Colonic mucosa (tissue), 4 donors: Measurements from ENCODE around the gene NUP93. TPM values are rescaled to one million over a fixed set of nuclear protein-coding genes. Genes with fewer than 3 reads are reported as not detected.
"Not testable (repeated sequence)": the region's sequence is repeated elsewhere in the genome, so short reads cannot be mapped to it uniquely, and the experiment has no call there.

Experiments
- DNase-seq: peaks from one replicate; pipeline ENCODE4 v3.0.0-alpha.2; 2020
- H3K27ac ChIP-seq: fragments of 200-600 bp; one replicate; pipeline ENCODE4 v1.8.0; 2021
- H3K27me3 ChIP-seq: fragments of 200-600 bp; one replicate; pipeline ENCODE4 v1.8.0; 2021
- H3K36me3 ChIP-seq: fragments of 200-600 bp; one replicate; pipeline ENCODE4 v1.8.0; 2021
- H3K4me1 ChIP-seq: fragments of 200-600 bp; one replicate; pipeline ENCODE4 v1.8.0; 2021; ENCODE audit warnings: mild to moderate bottlenecking
- H3K4me3 ChIP-seq: fragments of 200-600 bp; one replicate; pipeline ENCODE4 v1.8.0; 2021
- H3K9ac ChIP-seq, 2 donors: one replicate each; pipeline ENCODE4 v1.7.0; 2013; ENCODE audit warnings: control low read depth in 2 of 2, low read depth in 2 of 2, low read length in 2 of 2
- H3K9me3 ChIP-seq: fragments of 200-600 bp; one replicate; pipeline ENCODE4 v1.8.0; 2021
- intact Hi-C: fragments of 100-400 bp; cut with DNase I; formaldehyde crosslinking; loops from one replicate; pipeline ENCODE4 v1.14.1; 2022
- total RNA-seq, 2 donors: library from RNA; stranded (reverse); fragmentation: NEBNext Ultra II Directional in 1 of 2; extraction: Animal tissue kit (Norgen Biotek cat#: 25700) in 1 of 2; gene quantifications; one replicate each; pipeline ENCODE4 v1.2.1, GENCODE V29; 2021
- TF ChIP-seq, protein P1 (sequence below): fragments of 200-600 bp; IDR thresholded peaks from one replicate; pipeline ENCODE4 v1.8.0; 2022; ENCODE audit warnings: antibody characterized with exemption, mild to moderate bottlenecking
- donor health status: healthy.
- donor health status: DM: no; HTN: no; CAD: no.
- donor health status: DM: no; HTN: no; CAD: no.

The NUP93 gene
- total RNA-seq, 2 donors from 2014 or later, result 33.0 to 79.2 TPM

- TF ChIP-seq, protein P1, sequence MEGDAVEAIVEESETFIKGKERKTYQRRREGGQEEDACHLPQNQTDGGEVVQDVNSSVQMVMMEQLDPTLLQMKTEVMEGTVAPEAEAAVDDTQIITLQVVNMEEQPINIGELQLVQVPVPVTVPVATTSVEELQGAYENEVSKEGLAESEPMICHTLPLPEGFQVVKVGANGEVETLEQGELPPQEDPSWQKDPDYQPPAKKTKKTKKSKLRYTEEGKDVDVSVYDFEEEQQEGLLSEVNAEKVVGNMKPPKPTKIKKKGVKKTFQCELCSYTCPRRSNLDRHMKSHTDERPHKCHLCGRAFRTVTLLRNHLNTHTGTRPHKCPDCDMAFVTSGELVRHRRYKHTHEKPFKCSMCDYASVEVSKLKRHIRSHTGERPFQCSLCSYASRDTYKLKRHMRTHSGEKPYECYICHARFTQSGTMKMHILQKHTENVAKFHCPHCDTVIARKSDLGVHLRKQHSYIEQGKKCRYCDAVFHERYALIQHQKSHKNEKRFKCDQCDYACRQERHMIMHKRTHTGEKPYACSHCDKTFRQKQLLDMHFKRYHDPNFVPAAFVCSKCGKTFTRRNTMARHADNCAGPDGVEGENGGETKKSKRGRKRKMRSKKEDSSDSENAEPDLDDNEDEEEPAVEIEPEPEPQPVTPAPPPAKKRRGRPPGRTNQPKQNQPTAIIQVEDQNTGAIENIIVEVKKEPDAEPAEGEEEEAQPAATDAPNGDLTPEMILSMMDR, result no peak
- H3K27ac ChIP-seq, result no peak overlapping the region
- intact Hi-C loops, result no loop called here
- no peaks in the 10 kb centered on the region for H3K9me3 ChIP-seq
- no peak overlapping the region for H3K4me3 ChIP-seq
- no peaks in the 10 kb centered on the region for H3K36me3 ChIP-seq
- no peaks in the 10 kb centered on the region for H3K27me3 ChIP-seq
- H3K9ac ChIP-seq, result no peak overlapping the region
- no peaks in the 10 kb centered on the region for H3K4me1 ChIP-seq
- no peak for DNase-seq
Observed at GRCh38 chr16:56710181-56710737, 19.7 kb upstream of the NUP93 start.

GRCh38 chr16:56711862-56712261 lies 18.1 kb upstream of the NUP93 start:
- no peak for DNase-seq
- H3K4me3 ChIP-seq, result no peak overlapping the region
- no peaks in the 10 kb centered on the region for H3K36me3 ChIP-seq
- H3K9ac ChIP-seq, result no peak overlapping the region
- TF ChIP-seq, protein P1, result no peak
- no peak overlapping the region for H3K27ac ChIP-seq
- no peaks in the 10 kb centered on the region for H3K4me1 ChIP-seq
- H3K9me3 ChIP-seq, result no peaks in the 10 kb centered on the region
- intact Hi-C loops, result no loop called here
- no peaks in the 10 kb centered on the region for H3K27me3 ChIP-seq

GRCh38 chr16:56713794-56714193 lies 16.1 kb upstream of the NUP93 start:
- H3K4me3 ChIP-seq, result no peak overlapping the region
- intact Hi-C loops, result no loop called here
- TF ChIP-seq, protein P1, result no peak

GRCh38 chr16:56715126-56715525 lies 14.8 kb upstream of the NUP93 start:
- Histone ChIP-seq H3K36me3 (no peaks in the 10 kb centered on the region), H3K4me3 (no peak overlapping the region), H3K27me3 (no peaks in the 10 kb centered on the region), H3K9ac (no peak overlapping the region), H3K9me3 (no peaks in the 10 kb centered on the region), H3K4me1 (no peaks in the 10 kb centered on the region), H3K27ac (no peak overlapping the region)
- DNase-seq, result no peak
- intact Hi-C loops, result no loop called here
- TF ChIP-seq, protein P1, result no peak

More at GRCh38 chr16:56713794-56714193, 16.1 kb upstream of the NUP93 start:
- Histone ChIP-seq H3K36me3 (no peaks in the 10 kb centered on the region), H3K9ac (no peak overlapping the region), H3K27ac (no peak overlapping the region), H3K27me3 (no peaks in the 10 kb centered on the region), H3K4me1 (no peaks in the 10 kb centered on the region), H3K9me3 (no peaks in the 10 kb centered on the region)
- no peak for DNase-seq

- DNase-seq, result no peak
- H3K9ac ChIP-seq, result no peak overlapping the region
- intact Hi-C loops, result no loop called here
- no peaks in the 10 kb centered on the region for H3K36me3 ChIP-seq
- no peak overlapping the region for H3K27ac ChIP-seq
- H3K9me3 ChIP-seq, result no peaks in the 10 kb centered on the region
- H3K4me3 ChIP-seq, result no peak overlapping the region
- H3K27me3 ChIP-seq, result no peaks in the 10 kb centered on the region
- no peaks in the 10 kb centered on the region for H3K4me1 ChIP-seq
- TF ChIP-seq, protein P1, result no peak
Observed at GRCh38 chr16:56716761-56717160, 13.2 kb upstream of the NUP93 start.

GRCh38 chr16:56717532-56717931 lies 12.4 kb upstream of the NUP93 start:
- H3K36me3 ChIP-seq, DNase-seq, H3K9ac ChIP-seq, H3K27me3 ChIP-seq, H3K4me1 ChIP-seq, H3K9me3 ChIP-seq, H3K4me3 ChIP-seq, H3K27ac ChIP-seq, intact Hi-C loops: not testable (repeated sequence)
